Non-pigmented ciliary epithelial cell (primary cell): ENCODE measurements around the gene CRNKL1.

Experiments used
- DNase-seq: peaks from one replicate; pipeline ENCODE4 v3.0.0-alpha.2; 2010; ENCODE audit warnings: low read depth

The CRNKL1 gene

GRCh38 chr20:20052074-20052970 is at the start of gene CRNKL1, which contains the start of gene CFAP61:
TSS of gene CRNKL1 (minus strand) at chr20:20052466. CDS start at chr20:20052342, 124 bp downstream.
TSS of gene CFAP61 (plus strand) at chr20:20052532. CDS start at chr20:20056654, 4,122 bp downstream.
- DNase-seq, result peak; percentile 82

- no peak for DNase-seq
Measured at GRCh38 chr20:20100881-20101280, 48.6 kb upstream of the CRNKL1 start.

- no peak for DNase-seq
Measured at GRCh38 chr20:20096421-20096820, 44.2 kb upstream of the CRNKL1 start.

GRCh38 chr20:20095114-20095872 is 43.0 kb upstream of the CRNKL1 start:
- no peak for DNase-seq

- no peak for DNase-seq
Measured at GRCh38 chr20:20094410-20094809, 42.1 kb upstream of the CRNKL1 start.

GRCh38 chr20:20092827-20093226 is 40.6 kb upstream of the CRNKL1 start:
- no peak for DNase-seq

GRCh38 chr20:20089939-20090338 is 37.7 kb upstream of the CRNKL1 start:
- DNase-seq, result no peak

GRCh38 chr20:20089018-20089417 is 36.8 kb upstream of the CRNKL1 start:
- DNase-seq, result no peak

- DNase-seq, result no peak
Measured at GRCh38 chr20:20085812-20086211, 33.5 kb upstream of the CRNKL1 start.

- no peak for DNase-seq
Measured at GRCh38 chr20:20085071-20085470, 32.8 kb upstream of the CRNKL1 start.

- no peak for DNase-seq
Measured at GRCh38 chr20:20084296-20084752, 32.1 kb upstream of the CRNKL1 start.

- no peak for DNase-seq
Measured at GRCh38 chr20:20083807-20084206, 31.5 kb upstream of the CRNKL1 start.

GRCh38 chr20:20079102-20079784 is 27.0 kb upstream of the CRNKL1 start:
- no peak for DNase-seq

GRCh38 chr20:20078041-20078440 is 25.8 kb upstream of the CRNKL1 start:
- DNase-seq, result no peak

GRCh38 chr20:20076297-20077065 is 24.2 kb upstream of the CRNKL1 start:
- peak; percentile 13 for DNase-seq

- no peak for DNase-seq
Measured at GRCh38 chr20:20075032-20075431, 22.8 kb upstream of the CRNKL1 start.

GRCh38 chr20:20073801-20074371 is 21.6 kb upstream of the CRNKL1 start:
- DNase-seq, result no peak

GRCh38 chr20:20070871-20071726 is 18.8 kb upstream of the CRNKL1 start:
- DNase-seq, result no peak

- no peak for DNase-seq
Measured at GRCh38 chr20:20065361-20065760, 13.1 kb upstream of the CRNKL1 start.
